MM.1S (cell line): Measurements from ENCODE around the gene ADD2.

Source experiments
- CTCF ChIP-seq: fragments of 300-600 bp; sonication (generic); IDR thresholded peaks from 2 replicates; pipeline ENCODE4 v1.5.1; 2016; ENCODE audit warnings: antibody characterized with exemption, low read length, mixed read lengths
- EZH2 ChIP-seq: fragments of 300-600 bp; sonication (generic); optimal IDR thresholded peaks from 2 replicates; pipeline ENCODE3; 2017; ENCODE audit warnings: low read depth, mild to moderate bottlenecking, antibody characterized with exemption, low read length, mixed read lengths

DNA sequence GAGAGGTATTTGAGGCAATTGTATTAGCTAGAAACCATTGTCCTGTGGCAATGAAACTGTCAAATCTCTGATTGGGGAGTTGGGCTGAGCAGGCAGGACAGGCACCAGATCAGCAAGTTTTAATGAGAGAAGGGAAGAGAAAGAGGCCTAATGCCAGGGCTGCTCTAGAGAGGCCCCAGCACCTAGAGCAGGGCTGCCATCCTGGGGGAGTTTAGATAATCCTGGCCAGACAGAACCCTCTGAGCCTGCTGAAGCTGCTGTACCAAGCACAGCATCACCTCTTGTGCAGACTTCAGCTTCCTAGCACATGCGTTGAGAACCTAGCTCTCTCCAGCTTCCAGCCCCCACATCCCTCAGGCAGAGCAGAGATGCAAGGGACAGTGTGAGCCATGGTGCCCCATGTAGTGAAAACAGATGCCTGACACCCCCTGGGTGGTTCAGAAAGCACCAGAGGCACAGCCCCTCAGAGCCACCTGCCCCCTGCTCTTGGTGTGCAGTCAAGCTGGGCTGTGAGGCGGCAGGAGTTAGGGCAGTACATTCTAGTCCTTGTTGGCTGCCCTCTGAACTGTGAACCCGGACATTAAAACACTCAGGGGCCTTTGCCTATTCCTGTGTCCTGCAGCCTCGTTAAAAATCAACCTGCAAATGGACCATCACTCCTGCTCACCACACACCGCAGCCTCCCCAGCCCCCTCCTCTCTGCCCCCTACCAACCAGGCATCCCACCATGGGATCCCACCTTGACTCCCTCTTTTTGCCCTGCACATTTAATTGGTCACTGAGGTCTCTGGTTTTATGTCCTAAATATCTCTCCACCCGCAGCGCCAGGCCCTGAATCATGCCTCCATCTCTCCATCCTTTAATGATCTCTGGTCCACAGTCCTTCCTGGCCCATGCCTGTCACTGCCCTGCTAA lies 52.7 kb downstream of the ADD2 start:
- TF ChIP-seq CTCF (no peak), EZH2 (no peak)
